WTC11 (cell line): ENCODE measurements around the gene LZTR1. TPM values are rescaled to one million over a fixed set of nuclear protein-coding genes. Genes with fewer than 3 reads are reported as not detected.
A peak's percentile ranks its signal among the peaks of the same experiment; 100 is the strongest.

ENCODE experiments used
- ATAC-seq: fragments of 200-7000 bp; cut with Tn5 transposase; 2 replicates; pipeline ENCODE4 v1.10.0; 2021; ENCODE audit warnings: mild to moderate bottlenecking, moderate library complexity
- CTCF ChIA-PET: fragments of 300-600 bp; sonication (Branson Sonifier 250); formaldehyde crosslinking; loops from one replicate; lab custom pipeline; 2021; ENCODE audit warnings: antibody characterized with exemption; lab: Charles Lee
- POLR2A ChIA-PET: fragments of 350-600 bp; sonication (Branson Sonifier 250); formaldehyde crosslinking; loops from one replicate; lab custom pipeline; 2021; ENCODE audit warnings: antibody characterized with exemption; lab: Charles Lee
- DNase-seq: peaks from one replicate; pipeline ENCODE4 v3.0.0; 2021; ENCODE audit warnings: low spot score
- H3K27ac Mint-ChIP-seq: 2 replicates; pipeline ENCODE4 v1.8.0; 2021; ENCODE audit warnings: mixed read lengths
- H3K27me3 Mint-ChIP-seq: 2 replicates; pipeline ENCODE4 v1.8.0; 2021; ENCODE audit warnings: low read depth, mild to moderate bottlenecking, moderate library complexity, mixed read lengths
- H3K36me3 Mint-ChIP-seq: 2 replicates; pipeline ENCODE4 v1.8.0; 2021; ENCODE audit warnings: mixed read lengths
- H3K4me1 Mint-ChIP-seq: 2 replicates; pipeline ENCODE4 v1.8.0; 2022; ENCODE audit warnings: mixed read lengths
- H3K4me3 Mint-ChIP-seq: 2 replicates; pipeline ENCODE4 v1.8.0; 2021; ENCODE audit warnings: mild to moderate bottlenecking, moderate library complexity, mixed read lengths
- H3K9me3 Mint-ChIP-seq: 2 replicates; pipeline ENCODE4 v1.8.0; 2021; ENCODE audit warnings: mixed read lengths
- ARID4B ChIP-seq: sonication (generic); formaldehyde crosslinking; IDR thresholded peaks from 2 replicates; pipeline ENCODE4 v1.8.0; 2023; ENCODE audit warnings: missing genetic modification reagents, mild to moderate bottlenecking, borderline replicate concordance
- E2F1 ChIP-seq: sonication (generic); formaldehyde crosslinking; IDR thresholded peaks from 2 replicates; pipeline ENCODE4 v1.8.0; 2022; ENCODE audit warnings: mild to moderate bottlenecking, missing genetic modification reagents
- FOXJ3 ChIP-seq: sonication (generic); formaldehyde crosslinking; IDR thresholded peaks from 2 replicates; pipeline ENCODE4 v1.9.0; 2021; ENCODE audit warnings: missing genetic modification reagents, mild to moderate bottlenecking, borderline replicate concordance
- JUN ChIP-seq: sonication (generic); formaldehyde crosslinking; IDR thresholded peaks from 2 replicates; pipeline ENCODE4 v1.8.0; 2023; ENCODE audit warnings: mild to moderate bottlenecking, missing genetic modification reagents
- KAT7 ChIP-seq: sonication (generic); formaldehyde crosslinking; IDR thresholded peaks from 2 replicates; pipeline ENCODE4 v1.8.1; 2023; ENCODE audit warnings: missing genetic modification reagents, mild to moderate bottlenecking, borderline replicate concordance
- MAX ChIP-seq: sonication (generic); formaldehyde crosslinking; IDR thresholded peaks from 2 replicates; pipeline ENCODE4 v1.8.0; 2022; ENCODE audit warnings: mild to moderate bottlenecking, missing genetic modification reagents
- MYBL2 ChIP-seq: sonication (generic); formaldehyde crosslinking; IDR thresholded peaks from 2 replicates; pipeline ENCODE4 v1.8.1; 2023; ENCODE audit warnings: mild to moderate bottlenecking, moderate library complexity, missing genetic modification reagents
- PRDM15 ChIP-seq: sonication (generic); formaldehyde crosslinking; IDR thresholded peaks from 2 replicates; pipeline ENCODE4 v1.8.0; 2022; ENCODE audit warnings: missing genetic modification reagents
- PREB ChIP-seq: sonication (generic); formaldehyde crosslinking; IDR thresholded peaks from 2 replicates; pipeline ENCODE4 v1.8.1; 2022; ENCODE audit warnings: mild to moderate bottlenecking, missing genetic modification reagents, moderate library complexity, borderline replicate concordance
- RELA ChIP-seq: sonication (generic); formaldehyde crosslinking; IDR thresholded peaks from 2 replicates; pipeline ENCODE4 v1.8.1; 2022; ENCODE audit warnings: missing genetic modification reagents, mild to moderate bottlenecking, borderline replicate concordance
- SMAD3 ChIP-seq: sonication (generic); formaldehyde crosslinking; IDR thresholded peaks from 2 replicates; pipeline ENCODE4 v1.8.0; 2022; ENCODE audit warnings: missing genetic modification reagents, mild to moderate bottlenecking, borderline replicate concordance
- USF1 ChIP-seq: sonication (generic); formaldehyde crosslinking; IDR thresholded peaks from 2 replicates; pipeline ENCODE4 v1.8.0; 2022; ENCODE audit warnings: mild to moderate bottlenecking, missing genetic modification reagents
- total RNA-seq: library from RNA; stranded (reverse); gene quantifications from 3 replicates; pipeline ENCODE4 v1.2.3, GENCODE V29; 2021

The LZTR1 gene
- total RNA-seq, 1 experiment from 2014 or later = 38.3 TPM

- no peak for TF ChIP-seq FOXJ3
These were observed 25.6 kb upstream of the LZTR1 start (continued) for GRCh38 chr22:20956258-20957101.

GRCh38 chr22:20957102-20957682, 24.9 kb upstream of the LZTR1 start:
- TF ChIP-seq RELA (no peak), ARID4B (CRISPR knock-in tag) (peak; percentile 50; the same call in 1 of the 2 replicates), KAT7 (CRISPR knock-in tag) (peak; percentile 42; the same call in 1 of the 2 replicates), PRDM15 (0 out of 2 replicates have a peak, but pooled peaks have one; percentile 27), MYBL2 (CRISPR knock-in tag) (peak; percentile 40; the same call in 1 of the 2 replicates), PREB (no peak), USF1 (CRISPR knock-in tag) (0 out of 2 replicates have a peak, but pooled peaks have one; percentile 4), E2F1 (CRISPR knock-in tag) (no peak), SMAD3 (CRISPR knock-in tag) (no peak), JUN (CRISPR knock-in tag) (no peak), MAX (CRISPR knock-in tag) (peak; percentile 53; the same call in 1 of the 2 replicates)
- ChIA-PET POLR2A (interaction anchor here (0.6 to 1.8 kb wide), 9 partner anchors 9 to 72 kb away, joined by 3 to 11 read pairs (median 4); partner anchors contain the start of gene LZTR1), CTCF (interaction anchor here (0.6 to 5.1 kb wide), 27 partner anchors 10 to 207 kb away, joined by 3 to 72 read pairs (median 4); partner anchors contain the start of genes AIFM3, CRKL and LZTR1)
- Mint-ChIP-seq H3K36me3 (peaks cover 16% of the 10 kb centered on the region), H3K4me1 (peaks cover 12% of the 10 kb centered on the region), H3K9me3 (no peaks in the 10 kb centered on the region), H3K27ac (no peak overlapping the region), H3K27me3 (peaks cover 15% of the 10 kb centered on the region; the same call in 1 of the 2 replicates), H3K4me3 (peak overlapping the region; percentile 74)
- DNase-seq (peak; percentile 55), ATAC-seq (peak; percentile 41)
